GM19324 (cell line): ENCODE results near the gene STXBP5.

Experiments
- ATAC-seq: cut with Tn5 transposase; IDR thresholded peaks from one replicate; pipeline ENCODE4 v1.9.1; 2021; ENCODE audit warnings: mild to moderate bottlenecking, moderate library complexity; ENCODE audit not compliant: unreplicated experiment, low FRiP score

The STXBP5 gene

GRCh38 chr6:147177286-147177685 lies 26.9 kb upstream of the STXBP5 start:
- ATAC-seq, result no peak

- ATAC-seq, result no peak
These were observed 25.9 kb upstream of the STXBP5 start for GRCh38 chr6:147178355-147178754.

GRCh38 chr6:147179809-147180208 lies 24.4 kb upstream of the STXBP5 start:
- no peak for ATAC-seq

- ATAC-seq, result no peak
These were observed 23.3 kb upstream of the STXBP5 start for GRCh38 chr6:147180926-147181325.

GRCh38 chr6:147184379-147184778 lies 19.8 kb upstream of the STXBP5 start:
- ATAC-seq, result no peak

- ATAC-seq, result no peak
These were observed 19.0 kb upstream of the STXBP5 start for GRCh38 chr6:147185216-147185615.

- ATAC-seq, result no peak
These were observed 13.7 kb upstream of the STXBP5 start for GRCh38 chr6:147190556-147190955.

- ATAC-seq, result no peak
These were observed 11.8 kb upstream of the STXBP5 start for GRCh38 chr6:147192278-147192911.

GRCh38 chr6:147194652-147195411 lies 9.4 kb upstream of the STXBP5 start:
- no peak for ATAC-seq

- ATAC-seq, result no peak
These were observed 8.7 kb upstream of the STXBP5 start for GRCh38 chr6:147195510-147195909.

GRCh38 chr6:147195987-147196386 lies 8.2 kb upstream of the STXBP5 start:
- no peak for ATAC-seq

- ATAC-seq, result no peak
These were observed 3.5 kb upstream of the STXBP5 start for GRCh38 chr6:147200711-147201110.

GRCh38 chr6:147201885-147202515 lies 2.2 kb upstream of the STXBP5 start:
- peak; percentile 31 for ATAC-seq

GRCh38 chr6:147202516-147203310 lies 1.5 kb upstream of the STXBP5 start:
- ATAC-seq, result peak; percentile 79

GRCh38 chr6:147203311-147204059 lies 732 bp upstream of the STXBP5 start:
- peak; percentile 65 for ATAC-seq

GRCh38 chr6:147204843-147205311 lies 660 bp downstream of the STXBP5 start:
- no peak for ATAC-seq

- no peak for ATAC-seq
These were observed 1.7 kb downstream of the STXBP5 start for GRCh38 chr6:147205690-147206600.

- ATAC-seq, result no peak
These were observed 3.1 kb downstream of the STXBP5 start for GRCh38 chr6:147207351-147207750.
